HCT116 (cell line): Measurements from ENCODE around the gene RNF148. TPM values are rescaled to one million over a fixed set of nuclear protein-coding genes. Genes with fewer than 3 reads are reported as not detected.

Experiments used
- ATAC-seq: fragments of 200-7000 bp; cut with Tn5 transposase; 2 replicates; pipeline ENCODE4 v1.9.1; 2020; ENCODE audit warnings: mild to moderate bottlenecking, moderate library complexity
- BruUV-seq: library from RNA; stranded (reverse); fragments of 400-500 nt; replicated peaks from 2 replicates; lab custom pipeline; 2021; lab: Mats Ljungman, UMichigan
- CTCF ChIA-PET: fragments of 300-600 bp; sonication (Branson Sonifier 250); formaldehyde crosslinking; loops from one replicate; lab custom pipeline; 2021; ENCODE audit warnings: antibody characterized with exemption; lab: Charles Lee
- POLR2A ChIA-PET: fragments of 300-600, 350-600 bp; sonication (Branson Sonifier 250); formaldehyde crosslinking; loops from one replicate; lab custom pipeline; 2021; ENCODE audit warnings: antibody characterized with exemption; lab: Charles Lee
- RAD21 ChIA-PET, 2 experiments: fragments of 300-600 bp; sonication (Branson Sonifier 250); formaldehyde crosslinking; loops; one replicate each; lab custom pipeline; 2023; ENCODE audit warnings: low total read pairs in 2 of 2; ENCODE audit not compliant: uncharacterized antibody in 2 of 2, unreplicated experiment in 2 of 2, low non-redundant PET in 1 of 2; lab: Charles Lee
- DNase-seq: peaks from one replicate; pipeline ENCODE4 v3.0.0-alpha.2; 2010; ENCODE audit warnings: low read depth, low spot score
- H2AFZ ChIP-seq: fragments of 200-600 bp; shearing (Covaris generic), sonication (generic); 2 replicates; pipeline ENCODE4 v1.6.1; 2017; ENCODE audit warnings: low read depth, mixed run types, mixed read lengths, antibody characterized with exemption, low read length; ENCODE audit not compliant: poor library complexity, severe bottlenecking
- H3K27ac ChIP-seq: 2 replicates; pipeline ENCODE4 v1.5.1; 2012; ENCODE audit warnings: low read depth, low read length
- H3K27me3 ChIP-seq: fragments of 200-600 bp; sonication (generic); 2 replicates; pipeline ENCODE4 v1.6.1; 2016; ENCODE audit warnings: mixed run types, low read length, mixed read lengths; ENCODE audit not compliant: insufficient read depth
- H3K36me3 ChIP-seq, 2 experiments: fragments of 200-500 bp in 1 of 2; fragments of 200-600 bp in 1 of 2; sonication (Bioruptor generic) in 1 of 2; sonication (generic) in 1 of 2; 2 replicates each; pipeline versions ENCODE4 v1.5.1 to v1.6.1; 2014 to 2016; ENCODE audit warnings: low read length in 2 of 2, inconsistent platforms in 1 of 2, mixed read lengths in 1 of 2, mixed run types in 1 of 2; ENCODE audit not compliant: insufficient read depth in 2 of 2, control insufficient read depth in 1 of 2
- H3K4me1 ChIP-seq, 2 experiments: fragments of 200-600 bp in 1 of 2; sonication (generic) in 1 of 2; 2 replicates each; pipeline versions ENCODE4 v1.5.1 to v1.6.1; 2012 to 2017; ENCODE audit warnings: low read length in 2 of 2, inconsistent platforms in 1 of 2, mild to moderate bottlenecking in 1 of 2, mixed read lengths in 1 of 2, mixed run types in 1 of 2, moderate library complexity in 1 of 2; ENCODE audit not compliant: insufficient read depth in 2 of 2, control insufficient read depth in 1 of 2
- H3K4me2 ChIP-seq: fragments of 200-600 bp; sonication (generic); 2 replicates; pipeline ENCODE4 v1.6.1; 2017; ENCODE audit warnings: mixed run types, low read length, mixed read lengths
- H3K4me3 ChIP-seq, 2 experiments: fragments of 200-600 bp in 1 of 2; sonication (generic) in 1 of 2; replicated peaks in 1 of 2; 2 replicates each; pipeline ENCODE4 v1.5.1; 2011 to 2016; ENCODE audit warnings: low read length in 2 of 2, control low read depth in 1 of 2, low read depth in 1 of 2, mild to moderate bottlenecking in 1 of 2, mixed read lengths in 1 of 2, mixed run types in 1 of 2
- H3K79me2 ChIP-seq: fragments of 200-600 bp; sonication (generic); 2 replicates; pipeline ENCODE4 v1.6.1; 2017; ENCODE audit warnings: mild to moderate bottlenecking, mixed run types, low read length, moderate library complexity, mixed read lengths; ENCODE audit not compliant: insufficient read depth
- H3K9ac ChIP-seq: fragments of 200-600 bp; sonication (generic); 2 replicates; pipeline ENCODE4 v1.6.1; 2016; ENCODE audit warnings: low read length, mixed read lengths
- H3K9me2 ChIP-seq: fragments of 200-600 bp; sonication (generic), shearing (Covaris generic); 2 replicates; pipeline ENCODE4 v1.6.1; 2017; ENCODE audit warnings: mixed run types, mild to moderate bottlenecking, moderate library complexity; ENCODE audit not compliant: insufficient read depth
- H3K9me3 ChIP-seq, 2 experiments: fragments of 200-500 bp in 1 of 2; fragments of 200-600 bp in 1 of 2; sonication (Bioruptor generic) in 1 of 2; sonication (generic) in 1 of 2; 2 replicates each; pipeline ENCODE4 v1.6.1; 2014 to 2017; ENCODE audit warnings: low read length in 2 of 2, mixed read lengths in 2 of 2, inconsistent platforms in 1 of 2, low read depth in 1 of 2, mild to moderate bottlenecking in 1 of 2, mixed run types in 1 of 2, moderate library complexity in 1 of 2; ENCODE audit not compliant: control insufficient read depth in 1 of 2, insufficient read depth in 1 of 2
- H4K20me1 ChIP-seq: fragments of 200-600 bp; sonication (generic), shearing (Covaris generic); 2 replicates; pipeline ENCODE4 v1.6.1; 2017; ENCODE audit warnings: mixed run types, mild to moderate bottlenecking, moderate library complexity; ENCODE audit not compliant: insufficient read depth
- CBX3 ChIP-seq: IDR thresholded peaks from 2 replicates; pipeline ENCODE4 v1.6.1; 2012; ENCODE audit warnings: low read depth
- EGR1 ChIP-seq: IDR thresholded peaks from 2 replicates; pipeline ENCODE4 v1.6.1; 2012; ENCODE audit warnings: low read depth
- ELF1 ChIP-seq: IDR thresholded peaks from 2 replicates; pipeline ENCODE4 v1.6.1; 2012; ENCODE audit warnings: low read depth, borderline replicate concordance
- EZH2phosphoT487 ChIP-seq: fragments of 200-600 bp; IDR thresholded peaks from 2 replicates; pipeline ENCODE4 v1.6.1; 2018; ENCODE audit warnings: antibody characterized with exemption, borderline replicate concordance
- FOSL1 ChIP-seq: IDR thresholded peaks from 2 replicates; pipeline ENCODE4 v1.6.1; 2012; ENCODE audit warnings: low read depth
- JUND ChIP-seq: IDR thresholded peaks from 2 replicates; pipeline ENCODE4 v1.6.1; 2012
- POLR2AphosphoS5 ChIP-seq: IDR thresholded peaks from 2 replicates; pipeline ENCODE4 v1.6.1; 2011; ENCODE audit warnings: mild to moderate bottlenecking, low read depth, low read length, moderate library complexity
- SP1 ChIP-seq: IDR thresholded peaks from 2 replicates; pipeline ENCODE4 v1.6.1; 2012; ENCODE audit warnings: low read depth
- TCF7L2 ChIP-seq: IDR thresholded peaks from 2 replicates; pipeline ENCODE4 v1.7.0; 2011; ENCODE audit warnings: borderline replicate concordance, inconsistent platforms; ENCODE audit not compliant: insufficient read depth, insufficient read length; ENCODE audit errors: extremely low read depth
- YY1 ChIP-seq: IDR thresholded peaks from 2 replicates; pipeline ENCODE4 v1.6.1; 2011; ENCODE audit warnings: low read length, low read depth, moderate library complexity, mild to moderate bottlenecking; ENCODE audit not compliant: insufficient replicate concordance; ENCODE audit errors: extremely low read depth
- ZFX ChIP-seq: fragments of 450-650 bp; IDR thresholded peaks from 2 replicates; pipeline ENCODE4 v1.6.1; 2017
- ZNF274 ChIP-seq: fragments of 200-500 bp; sonication (Bioruptor generic); IDR thresholded peaks from 2 replicates; pipeline ENCODE4 v1.6.1; 2014; ENCODE audit warnings: mild to moderate bottlenecking, low read depth, low read length, inconsistent platforms
- intact Hi-C: fragments of 100-400 bp; cut with micrococcal nuclease; formaldehyde crosslinking; loops from 2 replicates; pipeline ENCODE4 v1.10.0; 2022
- total RNA-seq: library from RNA; stranded (reverse); gene quantifications from one replicate; pipeline ENCODE4 v1.2.1, GENCODE V29; 2021; ENCODE audit not compliant: unreplicated experiment
- TF ChIP-seq, protein P1 (sequence below): IDR thresholded peaks from 2 replicates; pipeline ENCODE4 v1.6.1; 2011; ENCODE audit warnings: mild to moderate bottlenecking, low read length, moderate library complexity; ENCODE audit not compliant: insufficient replicate concordance; ENCODE audit errors: extremely low read depth
- TF ChIP-seq, protein P2 (sequence below): IDR thresholded peaks from 2 replicates; pipeline ENCODE4 v1.6.1; 2012
- TF ChIP-seq, protein P3 (sequence below): IDR thresholded peaks from 2 replicates; pipeline ENCODE4 v1.6.1; 2012

RNF148 gene
- total RNA-seq, 1 experiment from 2014 or later, result 0.22 TPM

DNA sequence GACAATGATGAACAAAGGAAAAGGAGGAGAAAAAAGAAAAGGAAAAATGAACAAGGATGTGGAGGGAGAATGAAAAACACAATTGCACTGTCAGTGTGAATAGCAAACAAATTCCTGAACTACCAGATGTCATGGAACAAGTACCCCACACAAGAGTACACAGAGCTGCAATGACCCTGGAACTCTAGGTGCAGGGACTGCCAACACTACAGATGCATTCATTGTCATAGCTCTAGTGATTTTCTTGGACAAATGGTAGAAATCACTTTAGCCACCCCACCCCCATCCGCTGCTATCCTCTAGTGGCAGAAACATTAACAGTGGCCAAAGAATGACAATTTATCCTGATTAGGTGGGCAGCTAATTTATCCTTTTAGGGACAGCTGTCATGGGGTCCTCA, 6.9 kb downstream of the RNF148 start:
- no peaks in the 10 kb centered on the region for H3K27me3 ChIP-seq
- ChIA-PET POLR2A (no interaction called here), CTCF (no interaction called here), RAD21 (no interaction called here)
- H3K9me3 ChIP-seq, result peaks cover 0 to 2% of the 10 kb centered on the region in 2 experiments; a peak in 1 of 4 replicates
- ATAC-seq (no peak), DNase-seq (no peak)
- no peak overlapping the region for H3K4me3 ChIP-seq
- no peak overlapping the region for H3K4me2 ChIP-seq
- no peak overlapping the region for H3K27ac ChIP-seq
- TF ChIP-seq FOSL1, result no peak
- TF ChIP-seq EZH2phosphoT487, result no peak
- TF ChIP-seq POLR2AphosphoS5, result no peak
- TF ChIP-seq, protein P1, sequence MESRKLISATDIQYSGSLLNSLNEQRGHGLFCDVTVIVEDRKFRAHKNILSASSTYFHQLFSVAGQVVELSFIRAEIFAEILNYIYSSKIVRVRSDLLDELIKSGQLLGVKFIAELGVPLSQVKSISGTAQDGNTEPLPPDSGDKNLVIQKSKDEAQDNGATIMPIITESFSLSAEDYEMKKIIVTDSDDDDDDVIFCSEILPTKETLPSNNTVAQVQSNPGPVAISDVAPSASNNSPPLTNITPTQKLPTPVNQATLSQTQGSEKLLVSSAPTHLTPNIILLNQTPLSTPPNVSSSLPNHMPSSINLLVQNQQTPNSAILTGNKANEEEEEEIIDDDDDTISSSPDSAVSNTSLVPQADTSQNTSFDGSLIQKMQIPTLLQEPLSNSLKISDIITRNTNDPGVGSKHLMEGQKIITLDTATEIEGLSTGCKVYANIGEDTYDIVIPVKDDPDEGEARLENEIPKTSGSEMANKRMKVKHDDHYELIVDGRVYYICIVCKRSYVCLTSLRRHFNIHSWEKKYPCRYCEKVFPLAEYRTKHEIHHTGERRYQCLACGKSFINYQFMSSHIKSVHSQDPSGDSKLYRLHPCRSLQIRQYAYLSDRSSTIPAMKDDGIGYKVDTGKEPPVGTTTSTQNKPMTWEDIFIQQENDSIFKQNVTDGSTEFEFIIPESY, result no peak
- TF ChIP-seq CBX3, result no peak
- TF ChIP-seq, protein P2, sequence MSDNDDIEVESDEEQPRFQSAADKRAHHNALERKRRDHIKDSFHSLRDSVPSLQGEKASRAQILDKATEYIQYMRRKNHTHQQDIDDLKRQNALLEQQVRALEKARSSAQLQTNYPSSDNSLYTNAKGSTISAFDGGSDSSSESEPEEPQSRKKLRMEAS, result no peak
- no peak for TF ChIP-seq ZNF274
- no peak for TF ChIP-seq TCF7L2
- TF ChIP-seq JUND, result no peak
- no peak for TF ChIP-seq ELF1
- TF ChIP-seq SP1, result no peak
- TF ChIP-seq EGR1, result no peak
- no peak for TF ChIP-seq YY1
- no peak for TF ChIP-seq ZFX
- TF ChIP-seq, protein P3, sequence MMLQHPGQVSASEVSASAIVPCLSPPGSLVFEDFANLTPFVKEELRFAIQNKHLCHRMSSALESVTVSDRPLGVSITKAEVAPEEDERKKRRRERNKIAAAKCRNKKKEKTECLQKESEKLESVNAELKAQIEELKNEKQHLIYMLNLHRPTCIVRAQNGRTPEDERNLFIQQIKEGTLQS, result no peak
- H4K20me1 ChIP-seq, result no peaks in the 10 kb centered on the region
- intact Hi-C loops, result no loop called here
- no peak overlapping the region for H2AFZ ChIP-seq
- no peaks in the 10 kb centered on the region for H3K36me3 ChIP-seq
- H3K4me1 ChIP-seq, result no peaks in the 10 kb centered on the region
- H3K9me2 ChIP-seq, result no peaks in the 10 kb centered on the region
- no peak overlapping the region for H3K9ac ChIP-seq
- BruUV-seq, result no TSS peak
- H3K79me2 ChIP-seq, result no peaks in the 10 kb centered on the region
